T-helper 1 cell treated with Interleukin-12 subunit alpha and Interleukin-12 subunit beta and Interleukin-4 antibody, amounts not matched to agents 30 μg/mL and 1 μg/mL, for 36 hours (primary cell): ENCODE data around the gene APOL6.

Source experiments
- H3K27ac Mint-ChIP-seq: one replicate; pipeline ENCODE4 v1.8.0; 2021; ENCODE audit warnings: mild to moderate bottlenecking, mixed read lengths
- H3K27me3 Mint-ChIP-seq: one replicate; pipeline ENCODE4 v1.8.0; 2021; ENCODE audit warnings: low read depth, mixed read lengths
- H3K36me3 Mint-ChIP-seq: one replicate; pipeline ENCODE4 v1.8.0; 2021; ENCODE audit warnings: low read depth, mixed read lengths
- H3K4me1 Mint-ChIP-seq: one replicate; pipeline ENCODE4 v1.8.0; 2021; ENCODE audit warnings: low read depth, mixed read lengths
- H3K4me3 Mint-ChIP-seq: one replicate; pipeline ENCODE4 v1.8.0; 2021; ENCODE audit warnings: mild to moderate bottlenecking, moderate library complexity, mixed read lengths
- H3K9me3 Mint-ChIP-seq: one replicate; pipeline ENCODE4 v1.8.0; 2021; ENCODE audit warnings: mixed read lengths

Gene APOL6, protein sequence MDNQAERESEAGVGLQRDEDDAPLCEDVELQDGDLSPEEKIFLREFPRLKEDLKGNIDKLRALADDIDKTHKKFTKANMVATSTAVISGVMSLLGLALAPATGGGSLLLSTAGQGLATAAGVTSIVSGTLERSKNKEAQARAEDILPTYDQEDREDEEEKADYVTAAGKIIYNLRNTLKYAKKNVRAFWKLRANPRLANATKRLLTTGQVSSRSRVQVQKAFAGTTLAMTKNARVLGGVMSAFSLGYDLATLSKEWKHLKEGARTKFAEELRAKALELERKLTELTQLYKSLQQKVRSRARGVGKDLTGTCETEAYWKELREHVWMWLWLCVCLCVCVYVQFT

DNA sequence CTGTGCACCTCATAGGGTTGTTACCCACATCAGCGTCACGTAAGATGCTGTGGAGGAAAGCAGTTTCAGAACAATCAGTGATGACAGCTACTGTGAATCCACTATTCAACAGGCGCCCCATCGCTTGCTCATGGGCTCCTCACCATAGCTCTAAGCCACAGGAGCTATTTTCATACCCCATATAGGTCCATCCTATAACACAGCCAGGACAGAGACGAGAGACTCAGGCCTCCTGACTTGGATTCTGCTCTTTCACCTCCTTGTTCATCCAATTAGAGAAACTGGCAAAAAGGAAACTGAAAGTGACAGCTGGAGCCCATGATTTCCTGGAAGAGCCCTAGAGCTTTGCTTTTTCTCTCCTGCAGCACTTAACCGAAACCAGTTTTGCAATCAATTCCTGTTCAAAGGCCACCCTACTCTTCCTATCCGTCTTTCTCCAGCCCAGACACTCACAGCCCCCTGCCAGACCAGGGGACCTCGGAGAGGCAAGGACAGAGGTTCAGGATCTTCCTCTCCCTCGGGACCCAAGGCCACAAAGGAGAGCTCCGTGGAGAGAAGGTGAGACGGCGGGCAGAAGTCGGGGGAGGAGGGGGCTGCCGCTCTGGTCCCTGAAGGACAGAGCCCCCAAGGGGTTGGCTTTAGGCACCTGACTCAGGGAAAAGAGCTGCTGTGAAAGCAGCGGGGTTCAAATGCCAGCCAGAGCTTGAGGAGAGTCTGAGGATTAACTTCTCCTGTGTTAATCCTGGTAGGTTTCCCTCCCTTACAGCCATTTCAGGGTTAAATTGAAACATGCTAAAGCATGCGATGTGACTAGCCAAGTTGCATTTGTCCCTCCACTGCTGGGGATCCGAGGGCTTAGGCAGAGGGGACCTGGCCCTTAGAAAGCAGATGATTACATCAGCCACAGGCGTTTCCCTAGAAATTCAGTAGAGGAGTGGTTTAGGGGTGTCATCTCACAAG lies at the start of gene APOL6:
APOL6 (plus strand) TSS at position 381 of the 960 bp plus-strand sequence. CDS start 7,980 bp downstream, outside the sequence.
- Mint-ChIP-seq H3K9me3 (peaks cover 4% of the 10 kb centered on the region), H3K36me3 (peaks cover 36% of the 10 kb centered on the region), H3K27ac (peak within 1 kb of the TSS; percentile 100), H3K27me3 (no peaks in the 10 kb centered on the region), H3K4me3 (peak within 1 kb of the TSS; percentile 100), H3K4me1 (peaks cover 28% of the 10 kb centered on the region)

- Mint-ChIP-seq H3K4me3 (no peak overlapping the region), H3K9me3 (no peaks in the 10 kb centered on the region), H3K27ac (no peak overlapping the region), H3K4me1 (no peaks in the 10 kb centered on the region), H3K27me3 (peaks cover 4% of the 10 kb centered on the region), H3K36me3 (no peaks in the 10 kb centered on the region)
Observed at GRCh38 chr22:35599364-35599763, 48.9 kb upstream of the APOL6 start.

DNA sequence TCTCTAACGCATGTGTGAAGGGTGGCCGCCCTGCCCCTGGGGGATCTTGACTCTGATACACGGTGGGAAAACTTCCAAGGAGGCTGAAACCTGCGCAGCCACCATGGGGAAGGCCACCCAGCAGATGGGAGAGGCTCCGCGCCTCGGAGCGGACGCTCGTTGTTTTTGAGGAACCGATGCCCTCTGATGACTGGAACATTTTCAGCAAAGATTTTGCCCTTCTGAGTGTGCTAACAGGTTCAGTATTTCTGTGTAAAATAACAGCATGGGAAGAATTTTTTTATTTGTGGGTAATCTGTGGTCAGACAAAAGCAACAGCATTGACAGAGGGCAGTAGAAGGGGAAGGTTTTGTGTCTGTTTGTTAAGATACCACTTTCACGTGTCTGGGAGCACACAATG lies 47.8 kb upstream of the APOL6 start:
- Mint-ChIP-seq H3K27ac (no peak overlapping the region), H3K36me3 (no peaks in the 10 kb centered on the region), H3K9me3 (no peaks in the 10 kb centered on the region), H3K27me3 (no peaks in the 10 kb centered on the region), H3K4me1 (no peaks in the 10 kb centered on the region), H3K4me3 (no peak overlapping the region)

GRCh38 chr22:35601013-35601580 lies 47.1 kb upstream of the APOL6 start:
- no peak overlapping the region for H3K4me3 Mint-ChIP-seq
- H3K27me3 Mint-ChIP-seq, result no peaks in the 10 kb centered on the region

DNA sequence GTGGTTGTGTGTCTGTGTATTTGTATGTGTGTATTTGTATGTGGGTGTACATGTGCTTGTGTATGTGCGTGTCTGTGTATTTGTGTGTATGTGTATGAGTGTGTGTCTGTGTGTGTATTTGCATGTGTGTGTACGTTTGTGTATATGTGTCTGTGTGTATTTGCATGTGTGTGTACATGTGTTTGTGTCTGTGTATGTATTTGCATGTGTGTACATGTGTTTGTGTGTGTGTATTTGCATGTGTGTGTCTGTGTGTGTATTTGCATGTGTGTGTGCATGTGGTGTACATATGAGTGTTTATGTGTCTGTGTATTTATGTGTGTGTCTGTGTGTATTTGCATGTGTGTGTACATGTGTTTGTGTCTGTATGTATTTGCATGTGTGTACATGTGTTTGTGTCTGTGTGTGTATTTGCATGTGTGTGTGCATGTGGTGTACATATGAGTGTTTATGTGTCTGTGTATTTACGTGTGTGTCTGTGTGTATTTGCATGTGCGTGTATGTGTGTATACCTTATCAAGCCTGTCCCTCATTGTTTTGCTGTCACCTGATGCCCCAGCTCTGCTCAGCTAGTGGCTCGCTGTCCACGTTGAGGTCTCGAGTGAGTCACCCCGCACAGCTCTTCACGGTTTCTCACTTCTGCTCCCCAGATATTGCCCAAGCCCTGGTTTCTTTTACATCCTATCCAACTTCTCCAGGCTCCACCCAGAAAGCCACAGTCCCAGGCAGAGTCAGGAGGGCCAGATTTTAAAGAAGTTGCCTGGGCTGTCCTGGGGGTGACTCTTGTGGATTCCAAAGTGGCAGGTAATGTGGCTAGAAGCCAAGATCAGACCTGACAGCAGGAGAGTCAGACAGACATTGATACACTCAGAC lies 46.3 kb upstream of the APOL6 start:
- H3K36me3 Mint-ChIP-seq, result no peaks in the 10 kb centered on the region
- H3K4me3 Mint-ChIP-seq, result no peak overlapping the region
- no peaks in the 10 kb centered on the region for H3K4me1 Mint-ChIP-seq
- no peak overlapping the region for H3K27ac Mint-ChIP-seq
- no peaks in the 10 kb centered on the region for H3K9me3 Mint-ChIP-seq
- H3K27me3 Mint-ChIP-seq, result no peaks in the 10 kb centered on the region

More at GRCh38 chr22:35601013-35601580, 47.1 kb upstream of the APOL6 start:
- Mint-ChIP-seq H3K27ac (no peak overlapping the region), H3K9me3 (no peaks in the 10 kb centered on the region), H3K36me3 (no peaks in the 10 kb centered on the region), H3K4me1 (no peaks in the 10 kb centered on the region)

- no peaks in the 10 kb centered on the region for H3K4me1 Mint-ChIP-seq
- H3K36me3 Mint-ChIP-seq, result no peaks in the 10 kb centered on the region
- no peak overlapping the region for H3K27ac Mint-ChIP-seq
- H3K9me3 Mint-ChIP-seq, result no peaks in the 10 kb centered on the region
- peaks cover 12% of the 10 kb centered on the region for H3K27me3 Mint-ChIP-seq
- no peak overlapping the region for H3K4me3 Mint-ChIP-seq
Observed at GRCh38 chr22:35604621-35605368, 43.5 kb upstream of the APOL6 start.

DNA sequence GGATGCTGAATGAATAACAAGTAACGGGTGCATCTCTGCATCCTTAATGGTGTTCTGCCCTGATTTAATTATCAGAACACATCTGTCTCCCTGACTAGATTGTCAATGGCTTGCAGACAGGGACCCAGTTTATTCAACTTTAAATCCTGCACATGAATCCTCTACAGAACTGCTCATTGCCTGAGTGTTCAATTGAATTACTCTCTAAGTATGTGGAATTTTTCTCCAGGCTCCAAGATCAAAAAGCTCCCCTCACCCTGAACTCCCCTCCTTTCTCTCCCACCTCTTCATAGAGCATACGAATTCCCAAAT lies 42.9 kb upstream of the APOL6 start:
- H3K9me3 Mint-ChIP-seq, result no peaks in the 10 kb centered on the region
- H3K4me1 Mint-ChIP-seq, result no peaks in the 10 kb centered on the region
- no peak overlapping the region for H3K27ac Mint-ChIP-seq
- H3K4me3 Mint-ChIP-seq, result no peak overlapping the region
- H3K27me3 Mint-ChIP-seq, result peaks cover 12% of the 10 kb centered on the region
- no peaks in the 10 kb centered on the region for H3K36me3 Mint-ChIP-seq

- Mint-ChIP-seq H3K9me3 (no peaks in the 10 kb centered on the region), H3K27ac (no peak overlapping the region), H3K4me3 (no peak overlapping the region), H3K27me3 (peaks cover 12% of the 10 kb centered on the region), H3K36me3 (no peaks in the 10 kb centered on the region), H3K4me1 (no peaks in the 10 kb centered on the region)
Observed at GRCh38 chr22:35605851-35606481, 42.3 kb upstream of the APOL6 start.

DNA sequence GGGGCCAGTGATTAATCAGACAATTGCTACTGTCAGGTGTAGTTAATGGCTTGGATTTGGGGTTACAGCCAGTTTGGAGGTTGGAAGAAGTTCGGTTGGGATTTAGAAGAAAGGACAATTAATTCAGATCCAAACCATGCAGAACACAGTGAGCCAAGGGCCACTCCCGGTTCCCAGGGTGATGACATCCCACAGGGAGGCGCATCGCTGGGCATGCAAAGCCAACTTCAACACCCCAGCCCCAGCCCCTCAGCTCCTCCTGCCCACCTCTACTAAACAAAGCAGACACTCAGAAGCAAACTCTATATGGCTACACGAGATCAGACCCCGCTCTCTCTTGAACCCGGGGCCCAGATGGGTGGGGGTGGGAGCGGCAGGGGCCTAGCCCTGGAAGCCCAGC lies 41.3 kb upstream of the APOL6 start:
- H3K36me3 Mint-ChIP-seq, result no peaks in the 10 kb centered on the region
- peaks cover 2% of the 10 kb centered on the region for H3K4me1 Mint-ChIP-seq
- no peak overlapping the region for H3K27ac Mint-ChIP-seq
- no peaks in the 10 kb centered on the region for H3K9me3 Mint-ChIP-seq
- H3K27me3 Mint-ChIP-seq, result peaks cover 12% of the 10 kb centered on the region
- H3K4me3 Mint-ChIP-seq, result no peak overlapping the region

GRCh38 chr22:35608088-35608487 lies 40.2 kb upstream of the APOL6 start:
- Mint-ChIP-seq H3K9me3 (no peaks in the 10 kb centered on the region), H3K27me3 (peaks cover 12% of the 10 kb centered on the region), H3K4me3 (no peak overlapping the region), H3K36me3 (no peaks in the 10 kb centered on the region), H3K4me1 (peaks cover 5% of the 10 kb centered on the region), H3K27ac (no peak overlapping the region)

DNA sequence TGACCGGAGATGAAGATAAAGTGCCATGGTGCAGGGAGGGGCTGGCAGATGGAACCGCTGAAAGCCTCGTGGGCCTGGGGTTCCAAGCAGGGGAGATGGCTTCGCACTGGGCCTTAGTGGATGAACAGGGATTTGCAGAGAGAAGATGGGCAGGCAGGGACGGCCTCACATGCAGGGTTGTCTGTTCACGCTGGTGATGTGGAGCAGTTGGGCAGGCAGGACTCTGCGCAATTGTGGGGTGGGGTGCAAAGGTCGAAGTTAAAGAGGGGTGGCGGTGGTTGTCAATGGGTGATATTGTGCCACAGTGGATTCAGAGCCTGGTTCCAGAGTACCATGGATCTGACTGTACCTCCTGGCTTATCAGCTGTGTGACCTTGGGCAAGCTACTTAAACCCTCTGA lies 39.0 kb upstream of the APOL6 start:
- Mint-ChIP-seq H3K27me3 (peaks cover 12% of the 10 kb centered on the region), H3K27ac (no peak overlapping the region), H3K4me1 (peaks cover 5% of the 10 kb centered on the region), H3K36me3 (no peaks in the 10 kb centered on the region), H3K4me3 (no peak overlapping the region), H3K9me3 (no peaks in the 10 kb centered on the region)

DNA sequence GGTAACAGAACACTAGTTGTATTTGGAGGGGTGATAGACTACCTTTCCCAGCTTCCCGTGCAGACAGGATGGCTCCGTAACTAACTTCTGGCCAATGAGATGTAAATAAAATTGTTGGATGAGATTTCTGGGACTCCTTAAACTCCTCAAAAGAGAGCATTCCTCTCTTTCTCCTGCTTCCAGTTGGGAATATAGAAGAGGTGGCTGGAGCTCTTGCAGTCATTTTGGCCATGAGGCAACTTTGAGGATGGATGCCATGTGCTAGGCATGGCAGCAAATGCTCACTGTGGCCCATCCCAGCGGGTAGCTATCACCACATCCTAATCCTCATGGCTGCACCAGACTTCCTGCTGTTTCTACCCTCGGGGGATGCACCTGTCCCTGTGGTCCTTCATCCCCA lies 38.5 kb upstream of the APOL6 start:
- no peak overlapping the region for H3K4me3 Mint-ChIP-seq

DNA sequence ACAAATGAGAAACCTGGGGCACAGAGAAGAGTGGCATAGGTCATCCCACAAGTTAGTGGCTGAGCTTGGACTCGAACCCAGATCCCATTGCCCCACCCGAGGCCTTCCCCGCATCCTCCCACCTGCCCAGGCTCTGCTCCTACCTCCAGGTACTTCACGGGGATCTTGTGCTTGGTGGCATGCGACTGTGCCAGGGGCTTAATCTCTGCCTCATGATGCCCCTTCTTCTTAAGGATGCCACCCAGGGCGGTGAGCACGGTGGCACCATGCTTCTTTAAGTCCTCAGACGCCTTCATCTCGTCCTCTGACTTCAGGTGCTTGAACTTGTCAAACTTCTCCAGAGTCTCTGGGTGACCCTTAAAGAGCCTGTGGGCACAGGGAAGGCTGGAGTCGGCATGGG lies 37.5 kb upstream of the APOL6 start:
- Mint-ChIP-seq H3K4me1 (peaks cover 7% of the 10 kb centered on the region), H3K36me3 (no peaks in the 10 kb centered on the region), H3K27me3 (peaks cover 16% of the 10 kb centered on the region), H3K9me3 (no peaks in the 10 kb centered on the region), H3K4me3 (no peak overlapping the region), H3K27ac (no peak overlapping the region)

More for the DNA sequence above, 38.5 kb upstream of the APOL6 start:
- peaks cover 5% of the 10 kb centered on the region for H3K4me1 Mint-ChIP-seq
- H3K36me3 Mint-ChIP-seq, result no peaks in the 10 kb centered on the region
- H3K27ac Mint-ChIP-seq, result no peak overlapping the region
- no peaks in the 10 kb centered on the region for H3K9me3 Mint-ChIP-seq
- peaks cover 12% of the 10 kb centered on the region for H3K27me3 Mint-ChIP-seq
